ENCODE measurements around the gene ZNRF2. TPM values are rescaled to one million over a fixed set of nuclear protein-coding genes. Genes with fewer than 3 reads are reported as not detected.
"Not testable (repeated sequence)": the region's sequence is repeated elsewhere in the genome, so short reads cannot be mapped to it uniquely, and the experiment has no call there.

Gene ZNRF2
- total RNA-seq, 1 donor from 2014 or later = 10.2 TPM

- no peak for DNase-seq (ENCODE audit: low spot score)
- H3K9me3 Mint-ChIP-seq = no peaks in the 10 kb centered on the region
- no peak overlapping the region for H3K4me3 Mint-ChIP-seq (ENCODE audit: low read depth)
- H3K4me1 Mint-ChIP-seq (ENCODE audit: low read depth) = peaks cover 6% of the 10 kb centered on the region
- H3K27ac Mint-ChIP-seq = no peak overlapping the region
- intact Hi-C loops (cut with micrococcal nuclease) = no loop called here
- H3K27me3 Mint-ChIP-seq (ENCODE audit: low read depth) = no peaks in the 10 kb centered on the region
- H3K36me3 Mint-ChIP-seq (ENCODE audit: low read depth) = peaks cover 18% of the 10 kb centered on the region
Measured at GRCh38 chr7:30359957-30360356, 75.6 kb downstream of the ZNRF2 start.

GRCh38 chr7:30363778-30364563 is 79.6 kb downstream of the ZNRF2 start:
- Mint-ChIP-seq H3K27ac (no peak overlapping the region), H3K9me3 (no peaks in the 10 kb centered on the region), H3K27me3 (ENCODE audit: low read depth) (no peaks in the 10 kb centered on the region), H3K36me3 (ENCODE audit: low read depth) (peaks cover 7% of the 10 kb centered on the region), H3K4me3 (ENCODE audit: low read depth) (no peak overlapping the region), H3K4me1 (ENCODE audit: low read depth) (peaks cover 4% of the 10 kb centered on the region)
- intact Hi-C loops (cut with micrococcal nuclease) = no loop called here
- DNase-seq (ENCODE audit: low spot score) = no peak

DNA sequence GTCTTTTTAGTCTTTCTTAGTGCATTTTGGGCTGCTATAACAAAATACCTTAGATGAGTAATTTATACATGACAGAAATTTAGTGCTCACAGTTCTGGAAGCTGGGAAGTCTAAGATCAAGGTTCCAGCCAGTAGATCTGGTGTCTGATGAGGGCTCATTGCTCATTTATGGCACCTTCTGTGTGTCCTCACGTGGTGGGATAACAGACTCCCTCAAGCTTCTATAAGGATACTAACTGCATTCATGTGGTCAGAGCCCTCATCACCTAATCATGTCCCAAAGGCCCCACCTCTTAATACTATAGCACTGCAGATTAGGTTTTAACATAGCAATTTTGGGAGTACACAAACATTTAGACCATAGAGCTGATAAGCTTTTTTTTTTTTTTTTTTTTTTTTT is 80.4 kb downstream of the ZNRF2 start:
- DNase-seq (ENCODE audit: low spot score) = no peak
- Mint-ChIP-seq H3K9me3 (no peaks in the 10 kb centered on the region), H3K27me3 (ENCODE audit: low read depth) (no peaks in the 10 kb centered on the region), H3K36me3 (ENCODE audit: low read depth) (peaks cover 7% of the 10 kb centered on the region), H3K27ac (no peak overlapping the region), H3K4me1 (ENCODE audit: low read depth) (peaks cover 4% of the 10 kb centered on the region), H3K4me3 (ENCODE audit: low read depth) (no peak overlapping the region)
- intact Hi-C loops (cut with micrococcal nuclease) = no loop called here

GRCh38 chr7:30365621-30366020 is 81.2 kb downstream of the ZNRF2 start:
- H3K27me3 Mint-ChIP-seq (ENCODE audit: low read depth) = no peaks in the 10 kb centered on the region
- intact Hi-C loops (cut with micrococcal nuclease) = no loop called here

GRCh38 chr7:30366606-30367005 is 82.2 kb downstream of the ZNRF2 start:
- Mint-ChIP-seq H3K9me3 (no peaks in the 10 kb centered on the region), H3K27ac (no peak overlapping the region), H3K4me3 (ENCODE audit: low read depth) (no peak overlapping the region), H3K36me3 (ENCODE audit: low read depth) (peaks cover 11% of the 10 kb centered on the region), H3K4me1 (ENCODE audit: low read depth) (peaks cover 4% of the 10 kb centered on the region), H3K27me3 (ENCODE audit: low read depth) (no peaks in the 10 kb centered on the region)
- DNase-seq (ENCODE audit: low spot score) = no peak
- intact Hi-C loops (cut with micrococcal nuclease) = no loop called here

More at GRCh38 chr7:30365621-30366020, 81.2 kb downstream of the ZNRF2 start:
- no peak for DNase-seq (ENCODE audit: low spot score)
- Mint-ChIP-seq H3K36me3 (ENCODE audit: low read depth) (peaks cover 7% of the 10 kb centered on the region), H3K4me1 (ENCODE audit: low read depth) (peaks cover 4% of the 10 kb centered on the region), H3K4me3 (ENCODE audit: low read depth) (no peak overlapping the region), H3K27ac (no peak overlapping the region), H3K9me3 (no peaks in the 10 kb centered on the region)

- DNase-seq (ENCODE audit: low spot score) = no peak
- H3K9me3 Mint-ChIP-seq = no peaks in the 10 kb centered on the region
- peaks cover 4% of the 10 kb centered on the region for H3K4me1 Mint-ChIP-seq (ENCODE audit: low read depth)
- intact Hi-C loops (cut with micrococcal nuclease) = no loop called here
- H3K4me3 Mint-ChIP-seq (ENCODE audit: low read depth) = no peak overlapping the region
- no peak overlapping the region for H3K27ac Mint-ChIP-seq
- no peaks in the 10 kb centered on the region for H3K27me3 Mint-ChIP-seq (ENCODE audit: low read depth)
- H3K36me3 Mint-ChIP-seq (ENCODE audit: low read depth) = peaks cover 16% of the 10 kb centered on the region
Measured at GRCh38 chr7:30367561-30367960, 83.2 kb downstream of the ZNRF2 start.

GRCh38 chr7:30369879-30370278 is 85.5 kb downstream of the ZNRF2 start:
- Mint-ChIP-seq H3K9me3 (no peaks in the 10 kb centered on the region), H3K4me3 (ENCODE audit: low read depth) (no peak overlapping the region), H3K4me1 (ENCODE audit: low read depth) (no peaks in the 10 kb centered on the region), H3K27ac (no peak overlapping the region), H3K36me3 (ENCODE audit: low read depth) (peaks cover 16% of the 10 kb centered on the region), H3K27me3 (ENCODE audit: low read depth) (no peaks in the 10 kb centered on the region)
- intact Hi-C loops (cut with micrococcal nuclease) = no loop called here
- no peak for DNase-seq (ENCODE audit: low spot score)

- DNase-seq (ENCODE audit: low spot score) = no peak
- Mint-ChIP-seq H3K4me1 (ENCODE audit: low read depth) (no peaks in the 10 kb centered on the region), H3K9me3 (no peaks in the 10 kb centered on the region), H3K27ac (no peak overlapping the region), H3K36me3 (ENCODE audit: low read depth) (peaks cover 9% of the 10 kb centered on the region), H3K4me3 (ENCODE audit: low read depth) (no peak overlapping the region), H3K27me3 (ENCODE audit: low read depth) (no peaks in the 10 kb centered on the region)
- intact Hi-C loops (cut with micrococcal nuclease) = no loop called here
Measured at GRCh38 chr7:30371321-30371720, 86.9 kb downstream of the ZNRF2 start.

GRCh38 chr7:30378275-30378674 is 93.9 kb downstream of the ZNRF2 start:
- Mint-ChIP-seq H3K4me3 (ENCODE audit: low read depth) (no peak overlapping the region), H3K9me3 (peaks cover 23% of the 10 kb centered on the region), H3K36me3 (ENCODE audit: low read depth) (no peaks in the 10 kb centered on the region), H3K27ac (no peak overlapping the region), H3K4me1 (ENCODE audit: low read depth) (no peaks in the 10 kb centered on the region), H3K27me3 (ENCODE audit: low read depth) (no peaks in the 10 kb centered on the region)
- DNase-seq (ENCODE audit: low spot score) = no peak
- intact Hi-C loops (cut with micrococcal nuclease) = no loop called here

GRCh38 chr7:30379131-30379530 is 94.7 kb downstream of the ZNRF2 start:
- Mint-ChIP-seq H3K36me3 (ENCODE audit: low read depth) (no peaks in the 10 kb centered on the region), H3K9me3 (peaks cover 30% of the 10 kb centered on the region), H3K4me1 (ENCODE audit: low read depth) (no peaks in the 10 kb centered on the region), H3K4me3 (ENCODE audit: low read depth) (no peak overlapping the region), H3K27ac (no peak overlapping the region), H3K27me3 (ENCODE audit: low read depth) (no peaks in the 10 kb centered on the region)
- DNase-seq (ENCODE audit: low spot score) = no peak
- intact Hi-C loops (cut with micrococcal nuclease) = no loop called here

DNA sequence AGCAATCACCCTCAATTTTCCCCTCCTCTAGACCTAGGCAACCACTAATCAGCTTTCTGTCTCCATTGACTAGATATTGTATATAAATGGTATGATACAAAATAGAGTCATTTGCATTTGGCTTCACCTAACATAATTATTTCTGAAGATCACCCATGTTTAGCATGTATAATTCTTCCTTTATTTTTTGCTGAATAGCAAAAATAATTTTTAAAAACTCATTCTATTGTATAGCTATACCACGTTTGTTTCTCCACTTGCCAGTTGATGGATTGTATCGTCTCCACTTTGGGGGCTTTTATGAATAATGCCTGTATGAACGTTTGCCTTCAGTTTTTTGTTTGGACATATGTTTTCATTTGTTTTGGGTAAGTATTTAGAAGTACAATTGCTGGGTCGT is 95.3 kb downstream of the ZNRF2 start:
- H3K4me3 Mint-ChIP-seq (ENCODE audit: low read depth) = no peak overlapping the region
- H3K36me3 Mint-ChIP-seq (ENCODE audit: low read depth) = no peaks in the 10 kb centered on the region
- no peak overlapping the region for H3K27ac Mint-ChIP-seq
- H3K27me3 Mint-ChIP-seq (ENCODE audit: low read depth) = no peaks in the 10 kb centered on the region
- DNase-seq (ENCODE audit: low spot score) = no peak
- peaks cover 30% of the 10 kb centered on the region for H3K9me3 Mint-ChIP-seq
- H3K4me1 Mint-ChIP-seq (ENCODE audit: low read depth) = no peaks in the 10 kb centered on the region
- intact Hi-C loops (cut with micrococcal nuclease) = no loop called here

DNA sequence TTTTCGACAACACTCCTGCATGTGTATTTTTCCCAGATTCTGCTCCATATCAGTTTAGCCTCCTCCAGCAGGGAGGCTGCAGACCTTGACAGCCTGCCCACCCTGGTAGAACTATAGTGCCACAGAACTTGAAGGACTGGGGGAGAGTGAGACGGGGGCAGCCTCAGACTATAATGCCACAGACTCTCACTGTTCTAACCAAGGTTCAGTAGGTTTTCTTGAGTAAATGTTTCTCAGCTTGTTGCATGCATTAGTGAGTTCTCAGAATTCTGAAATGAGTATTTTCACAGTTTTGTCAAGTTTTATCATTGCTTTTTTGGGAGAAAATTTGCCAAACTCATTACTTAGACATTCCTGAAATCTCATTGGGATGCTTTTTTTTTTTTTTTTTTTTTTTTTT is 95.9 kb downstream of the ZNRF2 start:
- intact Hi-C loops (cut with micrococcal nuclease) = no loop called here
- Mint-ChIP-seq H3K27me3 (ENCODE audit: low read depth) (no peaks in the 10 kb centered on the region), H3K9me3 (peaks cover 30% of the 10 kb centered on the region), H3K36me3 (ENCODE audit: low read depth) (no peaks in the 10 kb centered on the region), H3K4me1 (ENCODE audit: low read depth) (no peaks in the 10 kb centered on the region), H3K27ac (no peak overlapping the region), H3K4me3 (ENCODE audit: low read depth) (no peak overlapping the region)
- no peak for DNase-seq (ENCODE audit: low spot score)

DNA sequence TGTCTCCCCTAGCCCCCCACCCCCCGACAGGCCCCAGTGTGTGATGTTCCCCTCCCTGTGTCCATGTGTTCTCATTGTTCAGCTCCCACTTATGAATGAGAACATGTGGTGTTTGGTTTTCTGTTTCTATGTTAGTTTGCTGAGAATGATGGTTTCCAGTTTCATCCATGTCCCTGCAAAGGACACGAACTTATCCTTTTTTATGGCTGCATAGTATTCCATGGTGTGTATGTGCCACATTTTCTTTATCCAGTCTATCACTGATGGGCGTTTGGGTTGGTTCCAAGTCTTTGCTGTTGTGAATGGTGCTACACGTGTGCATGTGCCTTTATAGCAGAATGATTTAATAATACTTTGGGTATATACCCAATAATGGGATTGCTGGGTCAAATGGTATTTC is 96.4 kb downstream of the ZNRF2 start:
- H3K27me3 Mint-ChIP-seq (ENCODE audit: low read depth); H3K27ac Mint-ChIP-seq; H3K36me3 Mint-ChIP-seq (ENCODE audit: low read depth); DNase-seq (ENCODE audit: low spot score); H3K4me3 Mint-ChIP-seq (ENCODE audit: low read depth); H3K4me1 Mint-ChIP-seq (ENCODE audit: low read depth); intact Hi-C loops (cut with micrococcal nuclease): not testable (repeated sequence)
- H3K9me3 Mint-ChIP-seq = peaks cover 30% of the 10 kb centered on the region

- no peaks in the 10 kb centered on the region for H3K4me1 Mint-ChIP-seq (ENCODE audit: low read depth)
- peaks cover 30% of the 10 kb centered on the region for H3K9me3 Mint-ChIP-seq
- no peaks in the 10 kb centered on the region for H3K36me3 Mint-ChIP-seq (ENCODE audit: low read depth)
- no peak overlapping the region for H3K4me3 Mint-ChIP-seq (ENCODE audit: low read depth)
- no peak for DNase-seq (ENCODE audit: low spot score)
- no peak overlapping the region for H3K27ac Mint-ChIP-seq
- intact Hi-C loops (cut with micrococcal nuclease) = no loop called here
- H3K27me3 Mint-ChIP-seq (ENCODE audit: low read depth) = no peaks in the 10 kb centered on the region
Measured at GRCh38 chr7:30382607-30383006, 98.2 kb downstream of the ZNRF2 start.
